ENCODE data around the gene DPP6.
"Not testable (repeated sequence)": the region's sequence is repeated elsewhere in the genome, so short reads cannot be mapped to it uniquely, and the experiment has no call there.

- not testable (repeated sequence) for TF ChIP-seq POLR2A, POLR2AphosphoS5, SPI1, TAF1, POU2F2 (IDR thresholded peaks at IDR 0.05; ENCODE audit: low read depth, low read length)
These were observed 96.8 kb downstream of the DPP6 start for GRCh38 chr7:154148791-154149516.
